SK-N-MC (cell line): ENCODE results near the gene GPX4.

Experiments used
- EZH2 ChIP-seq: fragments of 200-600 bp; sonication (generic); IDR thresholded peaks from one replicate; pipeline ENCODE4 v1.6.1; 2017; ENCODE audit warnings: antibody characterized with exemption
- POLR2AphosphoS5 ChIP-seq: IDR thresholded peaks from 2 replicates; pipeline ENCODE4 v1.6.1; 2012; ENCODE audit warnings: mild to moderate bottlenecking, low read depth, low read length, borderline replicate concordance

GRCh38 chr19:1066748-1067340, 37.0 kb upstream of the GPX4 start, which contains the start of gene ARHGAP45:
- TF ChIP-seq EZH2 (no peak), POLR2AphosphoS5 (no peak)
